ENCODE results near the gene PDLIM3. TPM values are rescaled to one million over a fixed set of nuclear protein-coding genes. Genes with fewer than 3 reads are reported as not detected.

Gene PDLIM3
- total RNA-seq (0.07 and 0.15 TPM in 2 replicates), polyA plus RNA-seq (not detected in 2 replicates), polyA minus RNA-seq (not detected in 2 replicates)
- 15.2 TPM for total RNA-seq (2013)

GRCh38 chr4:185534866-185535611 lies at the start of gene PDLIM3:
PDLIM3 (minus strand) TSS chr4:185535507; CDS start chr4:185535434, 73 bp downstream.
- peak within 1 kb of the TSS; percentile 71 for H3K4me2 ChIP-seq (replicated peaks; ENCODE audit: low read depth, low read length, poor library complexity, severe bottlenecking)
- no peak within 1 kb of the TSS for H3K27ac ChIP-seq (ENCODE audit: low read length in 2 of 2)
- H4K20me1 ChIP-seq (ENCODE audit: control insufficient read depth, insufficient read depth, low read length, poor library complexity, severe bottlenecking): no peaks in the 10 kb centered on the region
- no peak for TF ChIP-seq CTCF (IDR thresholded peaks at IDR 0.05)
- TF ChIP-seq EZH2 (IDR thresholded peaks at IDR 0.05; ENCODE audit: borderline replicate concordance, insufficient read depth, low read depth, low read length, poor library complexity, severe bottlenecking): no peak
- peak within 1 kb of the TSS; percentile 18 for H3K9ac ChIP-seq (ENCODE audit: low read length)
- 6% methylated on average over 62 of the region's 66 CpGs for WGBS (ENCODE audit: insufficient coverage)
- H3K27me3 ChIP-seq (replicated peaks in 1 of 4; ENCODE audit: control extremely low read depth in 1 of 4, control insufficient read depth in 3 of 4, insufficient read depth in 4 of 4, low read length in 3 of 4): peaks cover 0 to 44% (median 28%) of the 10 kb centered on the region in 4 experiments
- intact Hi-C loops (cut with micrococcal nuclease): loop anchor here (5.0 kb wide), 1 partner anchor 62 kb away; no protein-coding TSS in a partner anchor
- Mint-ChIP-seq H3K27me3 (peaks cover 43% of the 10 kb centered on the region), H3K27ac (no peak within 1 kb of the TSS), H3K9me3 (ENCODE audit: insufficient read depth) (no peaks in the 10 kb centered on the region), H3K4me1 (peaks cover 8% of the 10 kb centered on the region), H3K4me3 (peak within 1 kb of the TSS; percentile 73)
- peak within 1 kb of the TSS in 2 of 5 experiments; percentile 18 to 21 for H3K4me3 ChIP-seq (ENCODE audit: control extremely low read depth in 1 of 5, extremely low read depth in 1 of 5, insufficient read depth in 1 of 5, low read depth in 2 of 5, low read length in 4 of 5)
- peaks cover 0 to 3% (median 0%) of the 10 kb centered on the region in 3 donors for H3K9me3 ChIP-seq (ENCODE audit: control extremely low read depth in 1 of 3, control insufficient read depth in 2 of 3, insufficient read depth in 1 of 3, low read length in 2 of 3)
- ATAC-seq (ENCODE audit: low read depth) (peak; percentile 28), DNase-seq (peak; percentile 34)
- H3K4me1 ChIP-seq (ENCODE audit: control insufficient read depth in 2 of 2, insufficient read depth in 2 of 2, low read length in 2 of 2): peaks cover 5 to 12% of the 10 kb centered on the region in 2 donors
- no peaks in the 10 kb centered on the region for H3K36me3 ChIP-seq (replicated peaks in 1 of 2; ENCODE audit: control extremely low read depth in 1 of 2, control insufficient read depth in 1 of 2, extremely low read depth in 1 of 2, insufficient read depth in 2 of 2, low read length in 1 of 2)
- ChIA-PET POLR2A (interaction anchor here (0.6 kb wide), 1 partner anchor 52 kb away, joined by 3 read pairs; no protein-coding TSS in a partner anchor), CTCF (interaction anchor here (1.8 kb wide), 1 partner anchor 63 kb away, joined by 4 read pairs; no protein-coding TSS in a partner anchor)
- peak within 1 kb of the TSS; percentile 36 for H2AFZ ChIP-seq (ENCODE audit: insufficient read depth, low read depth, low read length, poor library complexity, severe bottlenecking)
- H3K79me2 ChIP-seq (ENCODE audit: control insufficient read depth, insufficient read depth, low read length): no peaks in the 10 kb centered on the region

GRCh38 chr4:185583813-185584212 lies 48.5 kb upstream of the PDLIM3 start:
- ChIA-PET CTCF (interaction anchor here (1.0 kb wide), 1 partner anchor 14 kb away, joined by 4 read pairs; no protein-coding TSS in a partner anchor), POLR2A (no interaction called here)
- no peak overlapping the region for H3K4me3 ChIP-seq (ENCODE audit: control extremely low read depth in 1 of 5, extremely low read depth in 1 of 5, insufficient read depth in 1 of 5, low read depth in 2 of 5, low read length in 4 of 5)
- peaks cover 40% of the 10 kb centered on the region for H3K27me3 Mint-ChIP-seq
- TF ChIP-seq EZH2 (IDR thresholded peaks at IDR 0.05; ENCODE audit: borderline replicate concordance, insufficient read depth, low read depth, low read length, poor library complexity, severe bottlenecking) (no peak), CTCF (IDR thresholded peaks at IDR 0.05) (no peak)
- H3K4me2 ChIP-seq (replicated peaks; ENCODE audit: low read depth, low read length, poor library complexity, severe bottlenecking): no peak overlapping the region
- no peak overlapping the region for H3K27ac ChIP-seq (ENCODE audit: low read length in 2 of 2)
- peaks cover 0 to 14% (median 2%) of the 10 kb centered on the region in 3 donors for H3K9me3 ChIP-seq (ENCODE audit: control extremely low read depth in 1 of 3, control insufficient read depth in 2 of 3, insufficient read depth in 1 of 3, low read length in 2 of 3)
- H3K4me3 Mint-ChIP-seq: no peak overlapping the region
- DNase-seq (no peak), ATAC-seq (ENCODE audit: low read depth) (no peak)
- no peak overlapping the region for H2AFZ ChIP-seq (ENCODE audit: insufficient read depth, low read depth, low read length, poor library complexity, severe bottlenecking)
- peaks cover 12 to 13% of the 10 kb centered on the region in 2 donors for H3K4me1 ChIP-seq (ENCODE audit: control insufficient read depth in 2 of 2, insufficient read depth in 2 of 2, low read length in 2 of 2)
- H3K36me3 ChIP-seq (replicated peaks in 1 of 2; ENCODE audit: control extremely low read depth in 1 of 2, control insufficient read depth in 1 of 2, extremely low read depth in 1 of 2, insufficient read depth in 2 of 2, low read length in 1 of 2): no peaks in the 10 kb centered on the region
- H3K27me3 ChIP-seq (replicated peaks in 1 of 4; ENCODE audit: control extremely low read depth in 1 of 4, control insufficient read depth in 3 of 4, insufficient read depth in 4 of 4, low read length in 3 of 4): peaks cover 0 to 12% (median 6%) of the 10 kb centered on the region in 4 experiments
- H3K79me2 ChIP-seq (ENCODE audit: control insufficient read depth, insufficient read depth, low read length): no peaks in the 10 kb centered on the region
- intact Hi-C loops (cut with micrococcal nuclease): no loop called here
- WGBS (ENCODE audit: insufficient coverage): no CpG with 5 or more reads among the region's 1 CpG
- H4K20me1 ChIP-seq (ENCODE audit: control insufficient read depth, insufficient read depth, low read length, poor library complexity, severe bottlenecking): no peaks in the 10 kb centered on the region
- no peak overlapping the region for H3K9ac ChIP-seq (ENCODE audit: low read length)
- no peak overlapping the region for H3K27ac Mint-ChIP-seq
- peaks cover 22% of the 10 kb centered on the region for H3K4me1 Mint-ChIP-seq
- peaks cover 4% of the 10 kb centered on the region for H3K9me3 Mint-ChIP-seq (ENCODE audit: insufficient read depth)
